ENCODE results near the gene FLT1. TPM values are rescaled to one million over a fixed set of nuclear protein-coding genes. Genes with fewer than 3 reads are reported as not detected.

FLT1 gene
- total RNA-seq, 3 donors from 2014 or later = 17.0 to 44.6 (median 29.0) TPM

DNA sequence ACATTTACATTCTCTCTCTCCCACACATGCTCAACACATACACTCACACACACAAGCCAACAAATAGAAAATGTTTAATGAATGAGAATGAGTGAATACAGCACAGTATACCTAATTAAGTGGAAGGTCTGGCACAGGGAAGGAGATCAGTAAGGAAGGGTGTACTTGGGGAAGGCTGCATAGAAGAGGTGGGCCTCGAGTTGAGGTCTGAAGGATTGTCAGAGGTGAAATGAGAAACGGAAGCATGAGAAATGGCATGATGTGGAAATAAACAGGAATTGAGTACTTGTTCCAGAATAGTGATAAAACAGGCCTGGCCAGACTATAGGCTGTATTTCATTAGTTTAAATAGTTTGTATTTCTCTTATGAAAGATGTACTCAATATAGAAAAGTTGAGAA is 136.2 kb downstream of the FLT1 start:
- Histone ChIP-seq H3K9me3 (no peaks in the 10 kb centered on the region), H3K27me3 (no peaks in the 10 kb centered on the region), H3K4me3 (no peak overlapping the region), H3K27ac (no peak overlapping the region), H3K4me1 (no peaks in the 10 kb centered on the region), H3K36me3 (no peaks in the 10 kb centered on the region)
- TF ChIP-seq, protein P1, sequence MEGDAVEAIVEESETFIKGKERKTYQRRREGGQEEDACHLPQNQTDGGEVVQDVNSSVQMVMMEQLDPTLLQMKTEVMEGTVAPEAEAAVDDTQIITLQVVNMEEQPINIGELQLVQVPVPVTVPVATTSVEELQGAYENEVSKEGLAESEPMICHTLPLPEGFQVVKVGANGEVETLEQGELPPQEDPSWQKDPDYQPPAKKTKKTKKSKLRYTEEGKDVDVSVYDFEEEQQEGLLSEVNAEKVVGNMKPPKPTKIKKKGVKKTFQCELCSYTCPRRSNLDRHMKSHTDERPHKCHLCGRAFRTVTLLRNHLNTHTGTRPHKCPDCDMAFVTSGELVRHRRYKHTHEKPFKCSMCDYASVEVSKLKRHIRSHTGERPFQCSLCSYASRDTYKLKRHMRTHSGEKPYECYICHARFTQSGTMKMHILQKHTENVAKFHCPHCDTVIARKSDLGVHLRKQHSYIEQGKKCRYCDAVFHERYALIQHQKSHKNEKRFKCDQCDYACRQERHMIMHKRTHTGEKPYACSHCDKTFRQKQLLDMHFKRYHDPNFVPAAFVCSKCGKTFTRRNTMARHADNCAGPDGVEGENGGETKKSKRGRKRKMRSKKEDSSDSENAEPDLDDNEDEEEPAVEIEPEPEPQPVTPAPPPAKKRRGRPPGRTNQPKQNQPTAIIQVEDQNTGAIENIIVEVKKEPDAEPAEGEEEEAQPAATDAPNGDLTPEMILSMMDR (IDR thresholded peaks at IDR 0.05) = no peak
- TF ChIP-seq POLR2AphosphoS5 (IDR thresholded peaks at IDR 0.05) (no peak), POLR2A (IDR thresholded peaks at IDR 0.05) (no peak)
- intact Hi-C loops (cut with DNase I; ENCODE audit: low total_unique reads) = no loop called here
- DNase-seq (ENCODE audit: low spot score in 2 of 2) = no peak

DNA sequence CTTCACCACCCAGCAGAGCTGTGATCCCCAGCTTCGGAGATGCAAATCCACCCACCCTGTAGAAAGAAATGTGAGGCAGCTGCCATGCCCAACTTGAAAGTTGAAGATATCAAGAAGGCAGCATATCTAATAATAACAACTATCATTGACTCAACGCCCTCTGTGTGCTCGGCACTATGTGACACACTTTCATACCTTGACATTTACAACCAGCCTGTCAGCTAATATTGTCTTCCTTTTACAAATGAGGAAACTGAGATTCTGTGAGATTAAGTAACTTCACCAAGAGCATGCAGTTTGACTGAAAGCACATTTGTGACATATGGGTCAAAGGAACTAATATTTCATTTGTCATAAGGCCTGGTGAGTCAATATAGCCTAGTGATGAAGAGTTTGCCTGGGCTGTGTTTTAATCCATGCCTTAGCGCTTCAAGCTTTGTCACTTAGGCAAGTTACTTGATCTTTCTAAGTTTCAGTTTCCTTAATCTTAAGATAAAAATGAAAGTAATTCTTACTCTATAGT is 137.0 kb downstream of the FLT1 start:
- Histone ChIP-seq H3K27ac (no peak overlapping the region), H3K36me3 (no peaks in the 10 kb centered on the region), H3K27me3 (no peaks in the 10 kb centered on the region), H3K4me3 (no peak overlapping the region), H3K9me3 (no peaks in the 10 kb centered on the region), H3K4me1 (no peaks in the 10 kb centered on the region)
- no peak for DNase-seq (ENCODE audit: low spot score in 2 of 2)
- intact Hi-C loops (cut with DNase I; ENCODE audit: low total_unique reads) = no loop called here
- TF ChIP-seq POLR2AphosphoS5 (IDR thresholded peaks at IDR 0.05) (no peak), POLR2A (IDR thresholded peaks at IDR 0.05) (no peak)
- TF ChIP-seq, protein P1 (IDR thresholded peaks at IDR 0.05) = no peak

DNA sequence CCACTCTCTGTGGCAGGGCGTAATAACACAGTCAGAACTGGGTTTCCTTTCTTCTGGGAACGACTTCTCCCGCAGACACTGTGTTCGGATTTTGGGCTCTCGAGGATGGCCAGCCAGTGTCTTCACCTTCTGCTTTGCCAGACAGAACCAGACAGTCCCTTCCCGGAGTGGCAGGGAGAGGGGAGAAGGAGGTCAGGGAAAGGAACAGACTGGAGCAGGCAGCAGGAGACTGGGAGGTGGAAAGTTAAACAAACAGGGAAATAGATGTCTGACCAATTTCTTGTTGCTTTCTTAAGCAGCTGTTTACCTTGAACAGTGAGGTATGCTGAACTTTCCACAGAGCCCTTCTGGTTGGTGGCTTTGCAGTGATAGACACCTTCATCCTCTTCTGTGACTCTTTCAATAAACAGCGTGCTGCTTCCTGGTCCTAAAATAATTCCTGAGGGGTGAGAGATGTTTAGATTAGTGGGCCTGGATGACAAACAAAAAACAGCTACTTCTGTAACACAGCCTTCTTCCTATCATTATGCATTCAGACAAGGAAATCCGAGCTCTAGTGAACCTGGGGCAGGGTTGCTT is 137.6 kb downstream of the FLT1 start:
- Histone ChIP-seq H3K9me3 (no peaks in the 10 kb centered on the region), H3K27me3 (no peaks in the 10 kb centered on the region), H3K4me3 (no peak overlapping the region), H3K4me1 (no peaks in the 10 kb centered on the region), H3K27ac (no peak overlapping the region), H3K36me3 (no peaks in the 10 kb centered on the region)
- intact Hi-C loops (cut with DNase I; ENCODE audit: low total_unique reads) = no loop called here
- TF ChIP-seq, protein P1 (IDR thresholded peaks at IDR 0.05) = no peak
- no peak for TF ChIP-seq POLR2A (IDR thresholded peaks at IDR 0.05)
- no peak for TF ChIP-seq POLR2AphosphoS5 (IDR thresholded peaks at IDR 0.05)
- DNase-seq (ENCODE audit: low spot score in 2 of 2) = no peak

DNA sequence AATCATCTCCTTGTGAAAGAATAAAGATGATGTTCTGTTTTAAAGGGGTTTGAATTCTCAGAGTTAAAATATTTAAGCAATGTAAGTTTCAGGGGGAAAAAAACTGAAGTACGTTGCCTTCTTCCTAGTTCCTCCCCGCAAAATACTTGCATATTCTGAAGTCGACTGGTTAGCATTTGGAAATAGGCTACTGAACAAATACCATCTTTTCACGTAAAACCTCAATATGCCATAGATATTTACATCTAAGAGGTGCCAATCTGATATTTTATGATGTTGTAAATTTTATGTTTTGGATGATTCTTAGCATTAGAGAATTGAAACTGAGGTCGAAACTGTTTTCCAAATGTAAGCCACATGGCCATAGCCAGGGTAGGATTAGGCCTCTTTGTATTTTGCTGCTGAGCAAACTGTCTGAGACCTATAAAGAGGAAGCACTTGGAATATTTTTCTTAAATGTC is 138.3 kb downstream of the FLT1 start:
- Histone ChIP-seq H3K27ac (no peak overlapping the region), H3K4me1 (no peaks in the 10 kb centered on the region), H3K27me3 (no peaks in the 10 kb centered on the region), H3K36me3 (no peaks in the 10 kb centered on the region), H3K4me3 (no peak overlapping the region), H3K9me3 (no peaks in the 10 kb centered on the region)
- intact Hi-C loops (cut with DNase I; ENCODE audit: low total_unique reads) = no loop called here
- TF ChIP-seq POLR2AphosphoS5 (IDR thresholded peaks at IDR 0.05) (no peak), POLR2A (IDR thresholded peaks at IDR 0.05) (no peak)
- TF ChIP-seq, protein P1 (IDR thresholded peaks at IDR 0.05) = no peak
- no peak for DNase-seq (ENCODE audit: low spot score in 2 of 2)

DNA sequence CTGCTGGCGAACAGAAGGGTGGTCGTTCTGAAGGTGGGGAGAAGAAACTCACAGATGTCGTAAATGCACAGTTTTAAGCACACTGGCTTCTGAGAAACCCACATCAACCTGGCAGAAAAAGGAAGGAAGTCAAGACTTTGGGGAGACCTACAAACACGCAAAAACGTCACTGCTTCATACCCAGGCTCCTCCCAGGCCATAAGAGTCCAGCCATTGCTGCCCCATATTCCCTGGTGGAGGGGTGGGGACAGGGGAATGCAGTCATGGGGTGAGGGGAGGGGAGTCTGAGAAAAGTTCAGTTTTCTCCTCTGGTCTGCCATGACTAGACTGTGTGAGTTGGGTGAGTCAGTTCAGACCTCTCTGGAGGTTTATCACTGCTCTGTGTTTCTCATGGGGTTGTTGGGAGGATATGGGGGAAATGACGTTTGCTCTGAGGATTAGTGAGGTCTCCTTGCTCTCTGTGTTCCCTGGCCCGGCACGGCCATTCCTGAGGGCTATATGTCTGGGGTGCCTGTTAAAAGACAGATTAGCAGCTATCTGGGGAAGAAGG is 139.0 kb downstream of the FLT1 start:
- intact Hi-C loops (cut with DNase I; ENCODE audit: low total_unique reads) = no loop called here
- no peak overlapping the region for H3K4me3 ChIP-seq

More for the DNA sequence above, 139.0 kb downstream of the FLT1 start:
- no peak for DNase-seq (ENCODE audit: low spot score in 2 of 2)
- Histone ChIP-seq H3K9me3 (no peaks in the 10 kb centered on the region), H3K4me1 (no peaks in the 10 kb centered on the region), H3K27ac (no peak overlapping the region), H3K36me3 (no peaks in the 10 kb centered on the region), H3K27me3 (no peaks in the 10 kb centered on the region)
- TF ChIP-seq POLR2AphosphoS5 (IDR thresholded peaks at IDR 0.05) (no peak), POLR2A (IDR thresholded peaks at IDR 0.05) (no peak)
- TF ChIP-seq, protein P1 (IDR thresholded peaks at IDR 0.05) = no peak

Data from breast epithelium (tissue), 4 donors.